MM.1S (cell line): Measurements from ENCODE around the gene HPCAL1.

Source experiments
- CTCF ChIP-seq: fragments of 300-600 bp; sonication (generic); IDR thresholded peaks from 2 replicates; pipeline ENCODE4 v1.5.1; 2016; ENCODE audit warnings: antibody characterized with exemption, low read length, mixed read lengths
- EZH2 ChIP-seq: fragments of 300-600 bp; sonication (generic); optimal IDR thresholded peaks from 2 replicates; pipeline ENCODE3; 2017; ENCODE audit warnings: low read depth, mild to moderate bottlenecking, antibody characterized with exemption, low read length, mixed read lengths
- EZH2phosphoT487 ChIP-seq: fragments of 300-600 bp; sonication (generic); IDR thresholded peaks from 2 replicates; pipeline ENCODE4 v1.6.1; 2018; ENCODE audit warnings: antibody characterized with exemption, low read length

GRCh38 chr2:10390369-10390801 lies 87.7 kb downstream of the HPCAL1 start:
- no peak for TF ChIP-seq EZH2phosphoT487
- TF ChIP-seq CTCF = no peak
- TF ChIP-seq EZH2 = no peak
